Skeletal muscle satellite cell (primary cell): Measurements from ENCODE around the gene ZDHHC4.
A peak's percentile ranks its signal among the peaks of the same experiment; 100 is the strongest.
"Not testable (repeated sequence)": the region's sequence is repeated elsewhere in the genome, so short reads cannot be mapped to it uniquely, and the experiment has no call there.

ENCODE experiments used
- H3K27me3 ChIP-seq: 2 replicates; pipeline ENCODE4 v1.7.0; 2013; ENCODE audit warnings: low read length; ENCODE audit not compliant: control insufficient read depth, insufficient read depth
- H3K36me3 ChIP-seq: 2 replicates; pipeline ENCODE4 v1.7.0; 2013; ENCODE audit warnings: mild to moderate bottlenecking, control low read depth, low read length; ENCODE audit not compliant: insufficient read depth
- H3K4me1 ChIP-seq: 2 replicates; pipeline ENCODE4 v1.7.0; 2013; ENCODE audit warnings: low read length; ENCODE audit not compliant: control insufficient read depth, insufficient read depth
- H3K4me2 ChIP-seq: 2 replicates; pipeline ENCODE4 v1.7.0; 2013; ENCODE audit warnings: mild to moderate bottlenecking, low read length
- H3K4me3 ChIP-seq: 2 replicates; pipeline ENCODE4 v1.7.0; 2013; ENCODE audit warnings: low read length
- H3K9ac ChIP-seq: 2 replicates; pipeline ENCODE4 v1.7.0; 2013; ENCODE audit warnings: mild to moderate bottlenecking, low read depth, low read length, moderate library complexity
- H3K9me3 ChIP-seq: replicated peaks from 2 replicates; pipeline ENCODE4 v1.7.0; 2013; ENCODE audit warnings: mild to moderate bottlenecking, control low read depth, low read length

Gene ZDHHC4

DNA sequence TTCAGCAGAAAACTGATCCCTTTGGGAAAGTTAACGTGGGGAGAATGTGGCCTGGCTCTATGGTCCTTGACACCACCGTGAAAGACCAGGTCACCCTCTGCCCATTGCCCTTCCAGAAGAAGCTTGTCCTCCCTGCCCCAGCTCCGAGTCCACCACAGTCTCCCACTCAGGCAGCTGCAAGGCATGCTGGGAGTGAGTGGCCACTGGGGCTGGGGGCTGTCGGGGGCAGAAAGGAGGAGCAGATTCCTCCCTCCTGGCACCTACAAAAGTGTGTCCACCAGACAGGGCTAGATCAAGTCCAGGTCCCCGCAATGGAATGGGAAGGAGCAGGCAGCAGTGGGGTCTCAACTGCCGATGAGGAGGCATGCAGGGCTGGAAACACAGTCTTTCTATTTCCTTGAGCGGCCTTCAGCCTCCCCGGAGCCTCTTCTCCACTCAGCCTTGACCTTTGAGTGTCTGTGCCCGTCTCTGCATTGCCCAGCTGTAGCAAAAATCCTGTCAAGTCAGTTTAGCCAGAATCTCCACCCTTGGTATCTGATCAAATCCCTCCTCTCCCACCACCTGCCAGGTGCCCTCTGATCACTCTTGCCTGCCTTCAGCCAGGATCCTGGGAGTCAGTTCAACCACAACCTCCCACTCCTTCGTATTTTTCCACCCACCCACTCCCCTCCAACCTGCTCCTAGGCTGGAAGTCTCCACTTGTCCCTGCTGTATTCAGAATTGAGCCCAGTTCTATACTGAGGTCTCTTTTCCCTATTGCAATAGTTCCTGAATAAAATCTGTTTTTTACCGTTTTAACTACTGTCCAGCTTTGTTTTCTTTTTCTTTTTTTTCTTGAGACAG, 53.0 kb downstream of the ZDHHC4 start:
- H3K9me3 ChIP-seq, result no peaks in the 10 kb centered on the region

GRCh38 chr7:6631605-6632004, 54.4 kb downstream of the ZDHHC4 start:
- Histone ChIP-seq H3K4me2 (no peak overlapping the region), H3K9me3 (no peaks in the 10 kb centered on the region), H3K9ac (no peak overlapping the region), H3K36me3 (no peaks in the 10 kb centered on the region), H3K4me1 (peaks cover 4% of the 10 kb centered on the region), H3K27me3 (no peaks in the 10 kb centered on the region), H3K4me3 (no peak overlapping the region)

More for the DNA sequence above, 53.0 kb downstream of the ZDHHC4 start:
- Histone ChIP-seq H3K9ac (no peak overlapping the region), H3K4me1 (no peaks in the 10 kb centered on the region), H3K4me2 (no peak overlapping the region), H3K36me3 (no peaks in the 10 kb centered on the region), H3K4me3 (no peak overlapping the region), H3K27me3 (no peaks in the 10 kb centered on the region)

DNA sequence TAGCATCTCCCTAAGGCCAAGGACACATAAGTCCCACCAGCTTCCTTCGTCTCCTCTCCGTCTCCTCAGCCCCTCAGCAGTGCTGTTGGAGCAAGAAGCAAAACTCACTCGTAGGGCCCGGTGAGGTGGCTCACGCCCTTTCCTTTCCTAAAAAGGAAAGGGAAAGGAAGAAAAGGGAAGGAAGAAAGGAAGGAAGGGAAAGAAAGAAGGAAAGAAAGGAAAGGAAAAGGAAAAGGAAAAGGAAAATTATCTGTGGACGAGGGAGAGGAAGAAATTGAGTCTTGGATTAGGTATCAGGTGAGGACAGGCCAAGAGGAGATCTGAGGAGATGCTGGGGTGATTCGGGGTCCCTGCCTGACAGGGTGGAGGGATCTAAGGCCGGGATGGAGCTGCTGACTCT, 56.8 kb downstream of the ZDHHC4 start:
- no peaks in the 10 kb centered on the region for H3K9me3 ChIP-seq
- peaks cover 5% of the 10 kb centered on the region for H3K36me3 ChIP-seq
- no peak overlapping the region for H3K4me3 ChIP-seq
- no peaks in the 10 kb centered on the region for H3K27me3 ChIP-seq
- peaks cover 15% of the 10 kb centered on the region for H3K4me1 ChIP-seq
- H3K4me2 ChIP-seq, result no peak overlapping the region
- no peak overlapping the region for H3K9ac ChIP-seq

GRCh38 chr7:6634971-6635370, 57.7 kb downstream of the ZDHHC4 start:
- not testable (repeated sequence) for H3K9ac ChIP-seq, H3K4me2 ChIP-seq, H3K9me3 ChIP-seq, H3K27me3 ChIP-seq, H3K4me3 ChIP-seq
- Histone ChIP-seq H3K4me1 (peaks cover 15% of the 10 kb centered on the region), H3K36me3 (peaks cover 14% of the 10 kb centered on the region)

DNA sequence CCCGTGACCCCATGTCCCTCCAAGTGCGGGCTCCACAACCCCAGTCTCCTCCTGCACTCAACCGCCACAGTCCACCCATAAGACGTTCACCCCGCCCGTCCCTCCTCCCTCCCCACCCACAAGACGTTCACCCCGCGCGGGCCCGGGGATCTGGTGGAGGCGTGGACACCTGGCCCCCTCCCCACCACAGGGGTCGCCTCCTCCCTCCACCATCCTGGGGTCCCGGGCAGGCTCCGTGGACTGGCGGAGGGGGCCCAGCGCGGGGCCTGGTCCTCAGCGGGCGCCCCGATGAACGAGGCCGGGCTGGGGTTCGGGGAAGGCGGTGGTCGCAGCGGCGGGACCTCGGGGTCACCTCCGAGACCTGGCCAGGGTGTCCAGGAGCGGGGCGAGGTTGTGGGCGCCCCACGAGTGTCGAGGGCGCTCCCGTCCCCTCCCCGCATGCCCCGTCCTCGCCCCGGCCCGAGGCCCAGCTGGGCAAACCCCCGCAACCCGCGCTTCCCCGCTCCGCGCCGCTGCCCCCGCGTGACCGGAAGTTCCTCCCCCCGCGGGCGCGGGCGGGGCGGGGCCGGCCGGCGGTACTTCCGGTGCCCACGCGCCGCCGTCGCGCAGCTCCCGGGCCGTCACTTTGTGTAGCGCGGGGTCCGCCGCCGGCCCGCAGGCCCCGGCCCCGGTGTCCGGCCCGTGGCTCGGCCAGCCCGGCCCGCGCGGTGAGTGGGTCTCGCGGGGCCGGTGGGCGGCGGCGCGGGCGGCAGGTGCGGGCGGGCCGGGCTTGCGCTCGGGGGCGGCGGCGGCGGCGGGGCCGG, 59.7 kb downstream of the ZDHHC4 start, which contains the start of gene ZNF316:
Gene ZNF316 (plus strand): TSS at position 578 of the 803 bp plus-strand sequence. CDS start 5,092 bp downstream, outside the sequence.
- peak within 1 kb of the TSS; percentile 91 for H3K9ac ChIP-seq
- peaks cover 15% of the 10 kb centered on the region for H3K4me1 ChIP-seq
- H3K9me3 ChIP-seq, result no peaks in the 10 kb centered on the region
- peak within 1 kb of the TSS; percentile 76 for H3K4me3 ChIP-seq
- H3K27me3 ChIP-seq, result no peaks in the 10 kb centered on the region
- H3K36me3 ChIP-seq, result peaks cover 29% of the 10 kb centered on the region
- H3K4me2 ChIP-seq, result peak within 1 kb of the TSS; percentile 98

DNA sequence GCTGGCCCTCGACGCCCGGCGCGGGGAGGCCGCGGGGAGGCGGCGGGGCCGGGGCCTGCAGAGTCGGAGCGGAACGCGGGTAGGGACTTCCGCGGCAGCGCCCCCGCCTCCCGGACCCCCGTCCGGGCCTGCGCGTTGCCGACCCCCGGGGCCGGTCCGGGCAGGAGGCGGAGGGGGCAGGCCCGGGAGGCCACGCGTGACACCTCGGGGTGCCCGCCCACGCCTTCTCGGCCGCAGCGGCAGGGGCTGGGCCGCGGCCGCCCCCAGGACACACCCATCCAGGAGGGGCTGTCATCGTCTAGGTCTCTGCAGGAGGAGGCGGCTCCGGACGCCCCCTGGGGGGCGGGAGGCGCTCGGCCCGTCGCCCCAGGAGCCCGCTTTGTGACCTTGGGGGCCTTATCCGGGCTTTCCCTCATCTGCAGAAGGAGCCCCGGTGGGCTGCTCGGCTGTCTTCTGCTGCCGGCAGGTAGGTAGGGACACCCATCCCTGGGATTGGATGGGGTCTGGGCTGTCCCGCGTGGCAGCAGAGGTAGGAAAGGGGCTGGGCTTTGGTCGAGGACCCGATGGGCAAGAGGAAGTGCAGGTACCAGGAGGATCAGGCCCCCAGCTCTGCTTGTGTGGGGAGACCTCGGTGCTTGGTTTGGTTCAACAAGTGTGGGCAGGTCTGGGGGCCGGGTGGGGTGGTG, 60.4 kb downstream of the ZDHHC4 start:
- Histone ChIP-seq H3K9ac (peak overlapping the region; percentile 82), H3K4me2 (peak overlapping the region; percentile 98), H3K27me3 (no peaks in the 10 kb centered on the region), H3K36me3 (peaks cover 29% of the 10 kb centered on the region), H3K4me1 (peaks cover 15% of the 10 kb centered on the region), H3K4me3 (peak overlapping the region; percentile 76), H3K9me3 (no peaks in the 10 kb centered on the region)
